Prostate gland (tissue), 2 donors: Measurements from ENCODE around the gene DLST. TPM values are rescaled to one million over a fixed set of nuclear protein-coding genes. Genes with fewer than 3 reads are reported as not detected.

ENCODE experiments used
- DNase-seq: peaks from one replicate; pipeline ENCODE4 v3.0.0-alpha.2; 2019; ENCODE audit warnings: low spot score
- H3K27ac ChIP-seq, 2 donors: fragments of 200-600 bp; sonication (generic); 2 replicates each; pipeline ENCODE4 v1.5.1; 2017 to 2019
- H3K27me3 ChIP-seq: fragments of 200-600 bp; sonication (generic); replicated peaks from 2 replicates; pipeline ENCODE4 v1.5.1; 2019; ENCODE audit not compliant: insufficient read depth
- H3K36me3 ChIP-seq, 2 donors: fragments of 200-600 bp; sonication (generic); 1 replicate in 1 of 2; 2 replicates in 1 of 2; pipeline versions ENCODE4 v1.5.1 to v1.8.1; 2017 to 2019
- H3K4me1 ChIP-seq: fragments of 200-600 bp; sonication (generic); replicated peaks from 2 replicates; pipeline ENCODE4 v1.5.1; 2019
- H3K4me3 ChIP-seq, 2 donors: fragments of 200-600 bp; sonication (generic); 2 replicates each; pipeline ENCODE4 v1.5.1; 2017 to 2019
- H3K9me3 ChIP-seq: fragments of 200-600 bp; sonication (generic); 2 replicates; pipeline ENCODE4 v1.5.1; 2017
- CTCF ChIP-seq, 4 experiments: fragments of 200-600 bp in 2 of 4; fragments of 450-650 bp in 2 of 4; sonication (generic) in 2 of 4; IDR thresholded peaks; 1 replicate in 3 of 4; 2 replicates in 1 of 4; pipeline ENCODE4 v1.5.1; 2016 to 2019; ENCODE audit warnings: antibody characterized with exemption in 4 of 4, mild to moderate bottlenecking in 2 of 4, moderate library complexity in 2 of 4
- POLR2A ChIP-seq: fragments of 450-650 bp; IDR thresholded peaks from one replicate; pipeline ENCODE4 v1.6.1; 2016; ENCODE audit warnings: antibody characterized with exemption, mild to moderate bottlenecking
- POLR2AphosphoS5 ChIP-seq: sonication (generic); formaldehyde crosslinking; IDR thresholded peaks from one replicate; pipeline ENCODE4 v1.6.1; 2017; ENCODE audit warnings: antibody characterized with exemption
- WGBS: methylation state at CpG from one replicate; pipeline ENCODE4 v1.1.5; 2018; 5-methylcytosine and 5-hydroxymethylcytosine counted together
- intact Hi-C: fragments of 100-400 bp; cut with DNase I; formaldehyde crosslinking; loops from one replicate; pipeline ENCODE4 v1.14.2; 2022
- total RNA-seq, 2 donors: library from RNA; depleted of rRNA; stranded (reverse); fragments of >200 nt; gene quantifications; one replicate each; pipeline ENCODE4 v1.1.0, GENCODE V29; 2016

DLST gene
- total RNA-seq, 2 donors from 2014 or later = 44.9 to 93.0 TPM

DNA sequence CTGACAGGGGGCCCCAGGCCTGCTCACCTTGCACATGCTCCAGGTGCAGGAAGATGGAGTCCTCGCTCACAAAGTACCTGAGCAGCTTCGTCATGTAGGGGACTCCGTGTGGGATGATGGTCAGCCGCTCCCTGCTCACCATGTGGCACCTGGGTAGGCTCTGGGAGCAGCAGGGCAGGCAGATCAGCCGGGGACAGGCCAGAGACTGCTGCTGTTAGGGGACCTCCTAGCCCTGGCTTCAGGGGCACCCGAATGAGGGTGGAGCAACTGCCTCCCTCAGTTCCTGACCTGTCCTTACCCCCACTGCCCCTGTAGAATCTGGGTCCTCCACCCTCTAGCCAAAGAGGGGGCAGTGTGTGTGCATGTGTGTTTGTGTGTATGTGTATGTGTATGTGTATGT, 29.5 kb downstream of the DLST start:
- DNase-seq = no peak
- TF ChIP-seq CTCF (IDR thresholded peaks at IDR 0.05) = no peak
- no peak for TF ChIP-seq POLR2A
- TF ChIP-seq POLR2AphosphoS5 = no peak
- intact Hi-C loops = no loop called here
- Histone ChIP-seq H3K36me3 (no peaks in the 10 kb centered on the region), H3K9me3 (no peaks in the 10 kb centered on the region), H3K27me3 (no peaks in the 10 kb centered on the region), H3K4me3 (no peak overlapping the region), H3K27ac (no peak overlapping the region), H3K4me1 (no peaks in the 10 kb centered on the region)
- 89% methylated on average over 6 of the region's 6 CpGs for WGBS

DNA sequence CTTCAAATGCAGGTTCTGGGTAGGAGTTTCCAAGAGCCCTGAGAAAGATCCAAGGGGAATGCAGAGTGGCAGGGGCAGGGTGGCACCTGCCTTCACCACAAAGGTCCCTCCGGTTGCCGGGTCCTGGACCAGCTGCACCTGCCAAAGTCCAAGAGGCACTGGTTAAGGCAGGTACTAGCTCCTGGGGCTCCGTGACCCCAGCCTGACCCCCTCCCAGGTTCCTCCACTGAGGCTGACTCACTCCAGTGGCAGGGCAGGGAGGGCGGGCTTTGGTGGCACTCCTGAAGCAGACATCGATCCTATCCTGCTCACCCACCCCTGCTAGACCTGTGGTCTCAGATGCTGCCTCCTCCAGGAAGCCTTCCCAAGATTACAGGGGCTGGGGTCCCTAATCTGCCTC, 30.0 kb downstream of the DLST start:
- no peak for TF ChIP-seq POLR2A
- TF ChIP-seq POLR2AphosphoS5 = no peak
- no peak for TF ChIP-seq CTCF (IDR thresholded peaks at IDR 0.05)
- no peaks in the 10 kb centered on the region for H3K4me1 ChIP-seq
- H3K4me3 ChIP-seq = no peak overlapping the region
- H3K36me3 ChIP-seq = no peaks in the 10 kb centered on the region
- H3K9me3 ChIP-seq = no peaks in the 10 kb centered on the region
- DNase-seq = no peak
- H3K27me3 ChIP-seq = no peaks in the 10 kb centered on the region
- intact Hi-C loops = no loop called here
- WGBS = 47% methylated on average over 4 of the region's 5 CpGs
- H3K27ac ChIP-seq = no peak overlapping the region

GRCh38 chr14:74912111-74912510, 30.4 kb downstream of the DLST start:
- Histone ChIP-seq H3K4me1 (no peaks in the 10 kb centered on the region), H3K27me3 (no peaks in the 10 kb centered on the region), H3K9me3 (no peaks in the 10 kb centered on the region), H3K36me3 (no peaks in the 10 kb centered on the region), H3K4me3 (no peak overlapping the region), H3K27ac (no peak overlapping the region)
- intact Hi-C loops = no loop called here
- no peak for DNase-seq
- TF ChIP-seq CTCF (IDR thresholded peaks at IDR 0.05) (no peak), POLR2A (no peak), POLR2AphosphoS5 (no peak)
- WGBS = 90% methylated on average over 6 of the region's 6 CpGs

DNA sequence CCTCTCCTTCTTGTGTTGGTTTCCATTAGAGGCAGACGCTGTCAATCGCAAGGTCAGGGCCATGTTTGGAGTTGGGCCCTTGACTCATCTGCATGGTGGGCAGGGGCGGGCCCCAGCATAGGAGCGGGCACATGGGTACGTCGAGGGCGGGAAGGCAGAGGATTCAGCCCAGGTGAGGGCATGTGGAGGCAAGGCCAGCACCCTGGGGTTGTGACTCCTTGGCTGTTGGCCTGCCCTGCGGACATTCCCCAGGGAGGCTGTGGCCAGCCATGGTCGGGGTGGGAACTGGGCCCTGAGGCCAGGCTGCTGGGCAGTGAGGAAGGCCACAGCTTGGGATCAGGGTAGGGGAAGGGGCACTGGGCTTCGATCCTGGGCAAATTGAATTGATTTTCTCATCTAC, 31.1 kb downstream of the DLST start:
- intact Hi-C loops = no loop called here
- WGBS = 89% methylated on average over 10 of the region's 10 CpGs
- no peak overlapping the region for H3K4me3 ChIP-seq
- no peaks in the 10 kb centered on the region for H3K27me3 ChIP-seq
- no peaks in the 10 kb centered on the region for H3K36me3 ChIP-seq
- no peak for DNase-seq
- TF ChIP-seq POLR2A (no peak), CTCF (IDR thresholded peaks at IDR 0.05) (no peak), POLR2AphosphoS5 (no peak)
- no peaks in the 10 kb centered on the region for H3K4me1 ChIP-seq
- H3K9me3 ChIP-seq = no peaks in the 10 kb centered on the region
- H3K27ac ChIP-seq = no peak overlapping the region

GRCh38 chr14:74913393-74913910, 31.7 kb downstream of the DLST start:
- TF ChIP-seq POLR2A = no peak
- TF ChIP-seq POLR2AphosphoS5 = no peak
- TF ChIP-seq CTCF (IDR thresholded peaks at IDR 0.05) = no peak
- no peaks in the 10 kb centered on the region for H3K36me3 ChIP-seq
- intact Hi-C loops = no loop called here

More at GRCh38 chr14:74913393-74913910, 31.7 kb downstream of the DLST start:
- WGBS = 63% methylated on average over 5 of the region's 5 CpGs
- Histone ChIP-seq H3K4me3 (no peak overlapping the region), H3K27ac (no peak overlapping the region), H3K4me1 (no peaks in the 10 kb centered on the region), H3K27me3 (no peaks in the 10 kb centered on the region), H3K9me3 (no peaks in the 10 kb centered on the region)
- no peak for DNase-seq
